RPMI8226 (cell line): Measurements from ENCODE around the gene MID1.
A peak's percentile ranks its signal among the peaks of the same experiment; 100 is the strongest.
"Not testable (repeated sequence)": the region's sequence is repeated elsewhere in the genome, so short reads cannot be mapped to it uniquely, and the experiment has no call there.

Source experiments
- DNase-seq: peaks from one replicate; pipeline ENCODE4 v3.0.0-alpha.2; 2015

The MID1 gene

DNA sequence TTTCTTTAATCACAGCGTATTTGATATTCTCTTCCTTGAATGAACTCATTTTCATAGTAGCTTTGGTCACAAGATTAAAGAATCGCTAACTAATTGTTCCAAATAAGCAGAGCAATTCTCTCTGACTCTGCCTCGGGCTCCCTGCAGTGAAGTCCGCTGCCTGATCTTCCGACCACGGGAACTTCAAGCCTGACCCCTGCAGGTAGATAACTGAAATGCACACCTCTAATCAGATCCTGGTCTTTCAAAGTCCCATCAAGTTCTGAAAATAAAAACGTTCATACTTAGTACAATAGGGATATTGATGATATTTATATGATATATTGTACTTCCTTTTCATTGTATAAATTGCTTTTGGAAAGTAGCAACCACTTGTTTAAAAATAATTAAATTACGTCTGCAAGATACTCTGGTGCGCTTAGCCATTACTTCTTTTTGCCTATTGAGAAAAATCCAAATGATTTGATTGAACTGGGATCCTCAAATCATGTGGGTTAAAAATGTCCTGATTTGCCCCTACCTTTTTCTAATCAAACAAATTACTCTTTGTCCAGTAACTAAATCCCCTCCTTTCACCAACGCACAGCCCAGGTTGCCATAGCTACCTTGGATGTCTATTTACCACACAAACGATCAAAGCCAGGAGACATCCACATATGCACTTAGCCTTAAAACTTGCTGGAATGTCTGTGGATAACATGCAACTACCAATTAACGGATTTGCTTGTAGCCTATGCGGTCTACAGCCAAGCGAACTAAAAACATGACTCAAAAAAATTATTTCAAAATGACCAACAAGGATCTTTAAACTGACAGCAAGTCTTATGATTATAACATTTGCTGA is 4.2 kb downstream of the MID1 start:
- peak; percentile 32 for DNase-seq

DNA sequence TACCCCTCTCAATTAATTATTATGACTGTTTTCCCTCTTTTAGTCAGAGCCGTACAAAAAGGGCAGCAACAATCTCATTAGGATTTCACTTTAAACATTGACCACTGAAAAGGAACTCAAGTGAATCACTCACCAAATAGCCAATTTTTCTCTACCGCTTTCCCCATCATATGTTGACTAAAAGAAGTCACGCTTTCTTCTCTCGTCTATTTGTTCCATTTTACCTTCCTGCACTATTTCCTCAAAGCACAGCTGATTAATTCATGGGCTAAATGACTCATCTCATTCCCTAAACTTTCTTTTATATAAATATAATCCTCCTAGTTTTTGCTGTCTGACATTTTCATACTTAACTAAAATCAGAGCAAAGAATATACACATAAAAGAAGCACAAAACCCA is 8.2 kb downstream of the MID1 start:
- no peak for DNase-seq

DNA sequence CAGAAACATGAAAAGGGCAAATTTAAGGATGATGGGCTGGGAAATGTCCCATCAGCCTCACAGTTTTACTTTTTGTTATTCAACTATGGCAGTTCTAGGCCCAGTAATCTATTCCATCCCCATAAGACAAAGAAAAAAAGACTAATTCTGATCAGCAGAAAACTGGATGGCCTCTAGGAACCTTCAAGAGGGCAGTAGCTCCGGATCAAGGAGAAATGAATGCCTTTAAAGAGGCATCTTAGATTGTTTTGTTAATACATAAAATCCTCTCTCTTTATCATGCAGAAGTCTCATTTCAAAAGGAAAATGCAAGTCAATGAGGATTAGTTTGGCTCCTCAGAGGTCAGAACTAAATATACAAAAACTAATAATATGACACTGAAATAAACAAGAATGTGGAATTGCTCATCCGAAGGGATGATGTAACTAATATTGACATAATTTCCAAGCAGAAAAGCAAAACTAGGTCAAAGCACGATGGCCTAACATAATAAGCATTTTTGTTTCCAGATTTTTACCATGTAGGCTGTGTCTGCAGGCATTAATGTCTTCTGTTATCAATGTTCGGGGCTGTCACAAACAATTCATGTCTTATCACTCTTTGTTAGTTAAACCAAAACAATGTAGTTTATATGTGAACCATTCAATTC is 8.8 kb downstream of the MID1 start:
- no peak for DNase-seq

DNA sequence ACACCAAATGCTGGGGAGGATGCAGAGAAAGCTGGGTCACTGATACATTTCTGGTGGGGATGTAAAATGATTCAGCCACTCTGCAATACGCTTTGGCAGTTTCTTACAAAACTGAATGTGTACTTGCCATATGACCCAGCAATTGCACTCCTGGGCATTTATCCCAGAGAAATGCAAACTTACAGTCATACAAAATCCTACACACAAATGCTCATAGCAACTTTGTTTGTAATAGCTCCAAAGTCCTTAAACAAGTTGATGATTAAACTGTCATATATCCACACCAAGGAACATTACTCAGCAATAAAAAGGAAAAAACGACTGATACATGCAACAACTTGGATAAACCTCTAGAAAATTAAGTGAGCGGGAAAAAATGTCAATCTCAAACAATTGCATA is 12.3 kb downstream of the MID1 start:
- no peak for DNase-seq

DNA sequence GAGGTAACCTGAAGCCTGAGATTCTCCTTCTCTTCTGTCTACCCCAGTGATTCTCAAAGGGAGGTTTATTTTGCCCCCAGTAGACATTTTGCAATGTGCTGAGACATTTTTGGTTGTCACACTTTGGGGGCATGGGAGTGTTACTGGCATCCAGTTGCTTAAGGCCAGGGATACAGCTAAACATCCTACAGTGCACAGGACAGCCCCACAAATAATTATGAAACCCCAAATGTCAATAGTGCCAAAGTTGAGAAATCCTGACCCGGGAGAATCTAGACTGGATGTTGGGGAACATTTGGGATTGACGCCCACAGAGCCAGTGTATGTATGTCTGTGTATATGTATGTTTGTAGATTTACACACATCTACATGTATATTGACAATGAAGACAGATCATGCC is 13.2 kb downstream of the MID1 start:
- DNase-seq, result no peak

DNA sequence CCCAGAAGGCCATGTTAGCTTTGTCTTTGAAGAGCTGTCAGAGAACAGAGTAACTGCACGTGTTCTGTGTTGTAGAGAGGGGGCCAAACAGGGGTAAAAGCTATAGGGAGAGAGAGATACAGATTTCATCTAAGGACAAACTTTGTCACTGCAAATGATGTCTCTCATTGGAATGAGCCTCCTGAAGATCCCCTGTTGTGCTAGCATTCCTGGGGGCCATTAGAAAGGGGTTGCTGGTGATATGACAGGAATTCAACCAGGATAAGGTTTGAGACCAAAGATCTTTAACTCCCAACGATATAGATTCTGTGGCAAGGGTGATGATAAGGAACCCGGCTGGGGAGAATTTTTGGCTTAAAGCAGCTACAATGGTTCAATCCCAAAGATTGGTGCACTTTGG is 16.8 kb downstream of the MID1 start:
- no peak for DNase-seq

DNA sequence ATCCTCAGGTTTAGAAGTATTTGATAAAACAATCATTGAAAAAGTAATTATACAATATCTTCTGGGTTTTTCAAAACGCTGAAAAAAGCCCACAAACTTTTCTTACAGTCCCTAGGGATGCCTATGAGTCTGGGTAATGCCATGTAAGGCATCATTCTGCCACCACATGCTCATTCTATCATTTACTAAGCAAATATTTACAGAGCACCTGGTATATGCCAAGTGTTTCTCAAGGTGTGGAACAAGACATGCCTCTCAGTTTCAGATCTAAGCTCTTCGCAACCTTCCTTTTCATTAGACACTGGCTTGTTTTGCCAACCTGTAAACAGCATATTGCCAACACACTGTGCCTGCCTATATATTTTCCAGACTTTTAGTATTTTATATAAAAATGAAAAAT is 17.7 kb downstream of the MID1 start:
- no peak for DNase-seq

DNA sequence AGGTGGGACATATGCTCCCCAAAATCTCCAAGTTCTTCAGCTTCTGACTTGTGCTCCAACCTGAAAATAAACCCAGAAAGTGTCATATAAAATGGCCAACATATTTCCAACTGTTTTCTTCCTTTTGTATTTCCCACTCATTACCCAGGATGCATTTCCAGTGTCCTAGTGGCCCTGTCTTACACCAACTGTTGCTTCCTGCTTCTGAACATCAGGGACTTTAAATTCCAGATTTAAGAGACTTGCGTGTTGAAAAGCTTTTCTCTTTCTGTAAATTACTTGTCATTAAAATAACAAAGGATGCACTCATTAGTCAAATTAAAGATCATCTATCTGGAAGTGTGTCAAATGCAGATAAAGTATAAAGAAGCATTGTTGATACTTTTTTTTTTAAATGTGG is 19.9 kb downstream of the MID1 start:
- no peak for DNase-seq

DNA sequence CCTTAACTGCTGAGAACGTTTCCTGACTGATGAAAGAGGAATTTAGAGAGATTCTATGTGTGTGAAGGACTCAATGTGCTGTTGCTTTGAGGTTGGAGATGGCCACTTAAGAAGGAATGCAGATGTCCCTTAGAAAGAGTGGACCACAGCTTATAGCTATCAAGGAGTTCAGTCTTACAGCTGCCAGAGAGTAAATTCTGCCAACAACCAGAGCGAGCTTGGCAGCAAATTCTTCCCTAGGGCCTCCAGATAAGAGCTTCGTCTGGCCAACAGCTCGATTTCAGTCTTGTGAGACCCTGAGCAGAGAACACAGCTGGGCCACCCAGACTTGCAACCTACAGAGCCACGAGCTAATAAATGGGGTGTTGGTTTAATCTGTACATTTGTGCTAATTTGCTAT is 21.8 kb downstream of the MID1 start:
- no peak for DNase-seq

DNA sequence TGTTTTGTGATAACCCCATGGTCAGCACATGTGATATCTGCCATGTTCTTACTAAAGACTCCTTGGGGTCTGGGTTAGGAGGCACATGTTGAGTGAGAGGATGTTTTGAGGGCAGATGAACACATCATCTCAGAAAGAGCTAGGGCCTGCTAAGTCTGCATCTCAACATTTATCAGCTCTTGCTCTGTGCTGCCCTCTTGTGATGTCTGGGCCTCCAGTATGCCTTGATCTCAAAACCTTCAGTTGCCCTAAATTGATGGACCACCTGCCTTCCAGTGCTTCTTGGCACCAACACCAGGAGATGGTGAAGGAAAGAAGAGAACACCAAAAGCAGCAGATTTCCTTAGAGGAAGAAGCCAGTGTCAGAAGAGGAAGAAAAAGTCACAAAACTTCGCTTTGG is 22.5 kb downstream of the MID1 start:
- DNase-seq, result peak; percentile 11

DNA sequence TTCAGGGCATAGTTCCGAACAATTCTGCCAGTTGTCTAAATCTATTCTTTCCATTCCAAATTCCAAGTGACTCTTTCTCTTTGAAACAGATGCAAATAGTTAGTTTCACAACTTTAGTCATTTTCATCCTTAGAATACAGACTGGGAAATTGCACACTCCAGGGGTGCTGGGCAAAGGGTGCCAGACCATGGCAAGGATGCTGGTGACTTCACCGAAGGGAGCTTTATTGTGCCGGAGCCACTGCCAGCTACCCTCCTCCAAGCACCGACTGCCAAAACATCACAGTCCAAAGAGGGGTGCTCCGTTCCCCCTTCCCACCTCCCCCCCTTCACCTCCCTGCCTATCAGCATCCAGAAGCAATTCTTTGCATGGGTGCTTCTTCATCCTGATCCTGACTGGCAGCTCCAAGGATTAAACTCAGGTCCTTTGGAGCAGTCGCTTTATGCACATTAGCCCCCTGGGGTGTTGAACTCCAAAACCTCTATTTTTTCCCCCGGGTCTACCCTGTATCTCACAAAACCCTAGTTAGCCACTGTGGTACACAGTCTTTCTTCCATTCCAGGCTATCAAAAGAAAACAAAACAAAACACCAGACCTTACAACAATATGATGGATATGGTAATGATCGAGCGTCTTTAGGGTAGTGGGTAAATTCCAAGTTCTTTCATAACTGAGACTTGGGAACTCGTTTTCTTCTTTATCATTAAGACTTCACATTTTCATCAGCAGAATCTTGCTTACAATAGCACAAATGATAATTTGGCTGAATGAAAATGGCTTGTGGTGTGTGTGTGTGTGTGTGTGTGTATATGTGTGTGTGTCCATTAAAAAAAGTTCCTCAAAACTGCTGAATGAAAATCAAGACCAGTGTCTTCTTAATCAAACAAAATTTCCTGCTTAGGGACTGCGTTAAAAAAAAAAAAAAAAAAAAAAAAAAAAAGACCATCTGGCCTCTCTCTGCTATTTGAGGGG is 28.7 kb downstream of the MID1 start:
- no peak for DNase-seq

DNA sequence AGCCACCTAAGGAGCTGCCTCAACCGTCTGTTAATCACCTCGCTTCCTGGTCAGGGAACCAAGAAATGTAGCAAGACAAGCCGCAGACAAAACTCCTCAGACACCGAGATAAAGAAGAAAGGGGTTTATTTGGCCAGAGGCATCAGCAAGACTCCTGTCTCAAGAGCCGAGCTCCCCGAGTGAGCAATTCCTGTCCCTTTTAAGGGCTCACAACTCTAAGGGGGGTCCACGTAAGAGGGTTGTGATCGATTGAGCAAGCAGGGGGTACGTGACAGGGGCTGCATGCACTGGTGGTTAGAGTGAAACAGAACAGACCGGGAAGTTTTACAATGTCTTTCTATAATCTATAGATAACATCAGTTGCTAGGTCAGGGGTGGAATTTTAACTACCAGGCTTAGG is 30.6 kb downstream of the MID1 start:
- not testable (repeated sequence) for DNase-seq

DNA sequence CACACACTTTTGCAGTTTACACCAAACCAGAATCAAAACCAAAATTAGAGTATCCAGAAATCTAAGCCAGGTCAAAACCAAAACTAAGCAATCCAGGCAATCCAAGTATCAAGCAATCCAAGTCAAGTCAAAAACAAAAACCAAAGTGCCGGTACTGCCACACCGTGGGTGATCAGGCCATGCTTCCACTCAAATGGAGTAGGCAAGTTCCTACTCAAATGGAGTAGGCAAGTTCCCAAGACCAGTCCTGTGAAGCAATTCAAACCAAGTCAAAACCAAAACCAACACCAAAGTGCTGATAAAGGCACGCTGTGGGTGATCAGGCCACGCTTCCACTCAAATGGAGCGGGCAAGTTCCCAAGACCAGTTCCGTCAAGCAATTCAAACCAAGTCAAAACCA is 31.3 kb downstream of the MID1 start:
- DNase-seq, result no peak

DNA sequence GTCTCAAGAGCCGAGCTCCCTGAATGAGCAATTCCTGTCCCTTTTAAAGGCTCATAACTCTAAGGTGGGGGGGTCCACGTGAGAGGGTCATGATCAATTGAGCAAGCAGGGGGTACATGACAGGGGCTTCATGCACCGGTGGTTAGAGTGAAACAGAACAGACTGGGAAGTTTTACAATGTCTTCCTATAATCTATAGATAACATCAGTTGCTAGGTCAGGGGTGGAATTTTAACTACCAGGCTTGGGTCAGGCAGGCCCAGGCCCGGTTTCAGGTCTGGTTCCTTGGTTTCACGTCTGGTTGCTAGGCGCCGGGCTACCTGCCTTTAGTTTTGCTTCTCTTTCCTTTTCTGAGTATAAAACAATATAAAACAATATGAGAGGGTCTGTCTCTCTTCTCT is 35.5 kb downstream of the MID1 start:
- not testable (repeated sequence) for DNase-seq

DNA sequence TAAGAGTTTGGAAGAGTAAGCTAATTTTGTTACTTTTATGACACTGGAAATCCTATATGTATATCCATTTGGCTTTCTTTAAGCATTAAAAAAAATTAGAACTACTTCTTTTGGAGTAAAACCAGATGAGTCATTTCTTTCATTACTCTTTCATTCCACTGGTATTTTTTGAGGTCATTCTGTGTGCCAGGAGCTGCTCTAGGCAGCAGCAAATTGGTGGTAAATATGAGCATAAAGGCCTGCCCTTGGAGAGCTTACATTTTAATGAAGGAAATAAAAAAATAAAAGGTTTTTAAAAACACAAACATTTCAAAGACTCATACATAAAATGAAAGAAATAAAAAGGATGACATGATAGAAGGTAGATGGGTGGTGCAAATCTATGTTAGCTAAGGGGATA is 37.4 kb downstream of the MID1 start:
- no peak for DNase-seq

DNA sequence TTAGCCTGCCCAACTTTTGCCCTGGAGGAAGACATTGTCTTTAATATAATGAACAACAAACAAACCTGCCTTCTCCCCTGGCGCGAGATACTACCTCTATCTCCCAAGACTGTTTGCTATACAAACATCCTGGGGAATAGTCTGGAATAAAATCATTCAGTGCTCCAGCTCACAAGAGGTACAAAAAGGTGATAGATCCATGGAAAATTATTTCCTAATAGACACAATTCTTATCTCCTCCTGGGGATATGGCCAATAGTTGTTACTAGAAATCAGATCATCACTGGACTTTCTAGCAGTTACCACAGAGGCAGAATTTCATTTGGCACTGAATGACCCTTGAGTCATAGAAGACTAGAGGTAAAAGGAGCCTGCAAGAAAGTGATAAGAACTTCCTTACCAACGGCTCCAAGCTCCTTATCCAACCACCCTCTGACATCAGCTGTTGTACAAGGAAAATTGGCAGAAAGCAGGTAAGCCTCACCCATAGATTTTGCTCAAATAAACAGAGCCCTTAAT is 38.1 kb downstream of the MID1 start:
- no peak for DNase-seq

DNA sequence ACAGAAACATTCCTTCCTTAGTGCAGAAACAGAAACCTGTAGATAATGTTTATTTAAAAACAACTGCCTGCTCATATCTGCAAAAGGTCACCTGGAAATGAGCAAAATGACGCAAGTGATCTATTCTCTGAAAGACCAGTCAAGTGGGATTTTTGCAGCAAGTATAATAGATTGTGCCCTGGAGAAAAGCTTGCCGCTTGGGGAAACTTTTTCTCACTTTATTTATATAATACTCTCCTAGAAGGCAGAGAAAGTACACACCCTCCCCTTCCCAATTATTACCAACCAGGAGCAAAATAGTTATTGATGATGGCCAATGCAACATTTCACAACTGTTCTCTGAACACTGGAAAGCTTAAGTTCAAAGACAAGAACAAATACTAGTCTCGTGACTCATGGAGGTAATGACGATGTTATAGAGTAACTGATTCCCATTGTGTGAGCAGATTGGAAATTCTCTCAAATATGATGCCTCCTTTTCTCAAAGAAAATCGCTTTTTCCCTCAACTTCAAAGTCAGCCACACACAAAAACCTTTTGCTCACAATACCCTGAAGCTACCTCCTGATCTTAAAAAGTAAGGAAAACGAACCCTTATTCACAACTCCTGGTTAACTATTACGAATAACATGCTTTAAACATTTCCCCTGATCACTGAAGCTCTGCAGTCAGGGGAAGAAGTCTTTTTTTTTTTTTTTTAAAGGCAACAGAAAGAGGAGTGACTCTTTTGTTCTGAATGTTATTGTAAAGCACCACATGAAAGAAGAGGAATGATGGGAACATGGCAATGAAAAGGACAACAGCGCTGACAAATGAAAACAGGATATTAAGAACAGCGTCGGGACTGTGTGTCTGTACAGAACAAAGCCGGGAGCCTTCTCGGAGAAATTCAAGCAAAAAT is 41.0 kb downstream of the MID1 start:
- DNase-seq, result no peak

DNA sequence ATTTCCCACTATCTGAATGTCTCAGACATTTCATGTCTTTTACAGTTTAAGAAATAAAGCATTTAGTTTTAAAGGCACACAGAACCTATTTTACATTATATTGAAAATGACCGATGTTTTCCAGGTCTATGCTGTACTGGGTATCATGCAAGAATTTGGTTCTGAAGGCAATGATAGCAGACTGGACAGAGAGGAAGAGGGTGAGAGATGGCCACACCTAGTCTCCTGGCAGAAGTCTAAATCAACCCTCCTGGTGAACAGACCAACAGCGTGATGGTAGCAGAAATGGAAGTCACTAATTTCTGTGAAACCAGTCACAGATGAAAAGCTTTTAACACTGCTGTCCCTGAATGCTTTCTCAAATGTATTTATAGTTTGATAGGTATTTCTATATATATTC is 41.9 kb downstream of the MID1 start:
- DNase-seq, result no peak

DNA sequence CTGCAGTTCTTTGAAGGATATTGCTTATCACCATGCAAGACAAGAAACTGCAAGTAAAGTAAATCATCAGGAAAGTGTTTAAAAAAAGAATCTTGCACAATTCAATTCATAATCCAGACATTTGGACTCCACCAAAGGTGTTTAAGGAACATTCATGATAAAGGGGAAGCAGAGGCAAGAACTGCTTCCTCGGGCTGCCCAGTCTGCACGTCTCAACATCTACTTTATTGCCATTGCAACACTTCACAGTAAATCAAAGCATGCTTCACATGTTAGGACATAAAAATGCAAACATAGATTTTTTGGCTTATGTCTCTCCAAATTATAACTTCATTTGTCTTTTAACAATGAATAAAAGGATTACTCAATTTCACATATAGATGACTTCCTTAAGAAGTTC is 42.5 kb downstream of the MID1 start:
- DNase-seq, result no peak

DNA sequence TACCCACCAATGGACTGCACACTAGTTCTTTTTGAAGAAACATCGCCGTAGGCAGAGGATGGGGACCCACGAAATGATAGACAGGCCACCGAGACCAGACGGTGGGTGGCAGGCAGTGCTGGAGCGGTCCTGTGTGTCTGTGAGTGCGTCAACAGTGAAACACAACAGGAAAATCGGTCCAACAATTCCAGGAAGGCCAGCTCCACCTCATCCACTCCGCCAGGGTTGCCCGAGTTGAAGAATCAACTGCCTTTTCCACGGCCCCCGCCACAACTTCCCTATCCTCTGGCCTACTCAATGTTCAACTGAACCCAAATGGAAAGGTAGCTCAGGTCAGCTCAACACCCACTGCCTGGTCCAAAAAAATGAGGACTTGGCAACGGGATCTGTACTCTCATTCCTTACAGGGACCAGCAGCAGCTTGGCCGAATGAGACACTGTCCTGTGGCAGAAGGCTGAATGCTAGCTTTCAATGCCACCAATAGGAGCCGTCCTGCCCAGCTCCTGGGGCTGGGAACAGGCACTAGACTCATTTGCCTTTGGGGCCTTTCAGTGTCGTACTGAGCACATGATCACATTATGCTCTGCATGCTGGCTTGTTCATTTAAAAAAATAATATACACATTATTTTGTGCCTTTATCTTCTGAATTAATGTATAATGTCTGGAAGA is 43.5 kb downstream of the MID1 start:
- no peak for DNase-seq

DNA sequence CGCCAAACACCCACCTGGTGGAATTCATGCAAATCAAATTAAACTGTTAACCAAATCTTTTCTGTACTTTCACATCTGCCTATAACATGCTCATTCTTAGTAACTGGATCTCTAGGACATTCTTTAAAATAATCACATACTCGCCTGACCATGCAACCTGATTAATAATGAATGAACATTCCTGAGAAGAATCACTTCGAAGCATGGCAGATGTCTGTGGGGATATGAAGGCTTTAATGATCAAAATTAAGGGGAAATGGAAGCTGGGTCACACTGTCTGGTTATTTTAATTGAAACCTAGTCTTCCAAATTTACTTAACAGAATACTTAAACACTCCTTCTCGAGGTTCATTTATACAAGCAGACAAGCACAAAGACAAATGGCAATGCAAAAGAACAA is 44.2 kb downstream of the MID1 start:
- DNase-seq, result no peak

DNA sequence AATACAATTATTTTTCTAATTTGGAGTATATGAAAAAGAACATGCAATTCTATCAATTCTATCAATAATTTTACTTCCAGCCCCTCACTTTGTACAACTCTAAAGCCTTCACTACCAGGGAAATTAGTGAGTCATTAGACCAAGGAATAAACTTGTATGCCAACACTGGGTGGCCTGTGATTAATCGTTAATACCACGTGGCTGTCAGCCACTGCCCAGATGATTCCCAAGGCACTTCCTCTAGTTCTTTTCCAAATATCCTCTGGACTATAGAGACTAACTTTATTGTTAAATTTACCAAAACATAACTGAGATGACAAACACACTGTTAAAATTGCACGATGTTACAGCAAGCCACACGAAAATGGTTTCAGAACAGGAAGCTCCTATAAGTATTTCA is 45.7 kb downstream of the MID1 start:
- DNase-seq, result no peak
